ENCODE results near the gene ATF4.

GRCh38 chr22:39567135-39567946, 47.0 kb downstream of the ATF4 start:
- TF ChIP-seq CTCF (conservative IDR thresholded peaks at IDR 0.05 in 1 of 2, IDR thresholded peaks at IDR 0.05 in 1 of 2; ENCODE audit: extremely low read depth in 1 of 2, insufficient read depth in 1 of 2, low read depth in 1 of 2, low read length in 2 of 2) (peak in 1 of 2 donors; percentile 33), EZH2 (IDR thresholded peaks at IDR 0.05; ENCODE audit: borderline replicate concordance, low read length) (no peak)
